NCI-H82 treated with DMSO at 0.1 percent for 48 hours (cell line): ENCODE data around the gene OST4.

Source experiments
- DNase-seq: peaks from one replicate; lab custom pipeline; 2025; ENCODE audit not compliant: unreplicated experiment; lab: John Stamatoyannopoulos, UW

Gene OST4

GRCh38 chr2:27027211-27027651 lies 44.2 kb downstream of the OST4 start:
- DNase-seq: no peak

GRCh38 chr2:27025861-27026851 lies 45.3 kb downstream of the OST4 start:
- no peak for DNase-seq

GRCh38 chr2:27025281-27025800 lies 46.1 kb downstream of the OST4 start:
- DNase-seq: no peak

GRCh38 chr2:27024812-27025211 lies 46.6 kb downstream of the OST4 start:
- no peak for DNase-seq

GRCh38 chr2:27024188-27024587 lies 47.3 kb downstream of the OST4 start:
- DNase-seq: no peak

- no peak for DNase-seq
These were observed 47.7 kb downstream of the OST4 start for GRCh38 chr2:27023740-27024139.

GRCh38 chr2:27021253-27022049 lies 50.0 kb downstream of the OST4 start:
- DNase-seq: no peak
